ENCODE measurements around the gene MYO18A.

DNA sequence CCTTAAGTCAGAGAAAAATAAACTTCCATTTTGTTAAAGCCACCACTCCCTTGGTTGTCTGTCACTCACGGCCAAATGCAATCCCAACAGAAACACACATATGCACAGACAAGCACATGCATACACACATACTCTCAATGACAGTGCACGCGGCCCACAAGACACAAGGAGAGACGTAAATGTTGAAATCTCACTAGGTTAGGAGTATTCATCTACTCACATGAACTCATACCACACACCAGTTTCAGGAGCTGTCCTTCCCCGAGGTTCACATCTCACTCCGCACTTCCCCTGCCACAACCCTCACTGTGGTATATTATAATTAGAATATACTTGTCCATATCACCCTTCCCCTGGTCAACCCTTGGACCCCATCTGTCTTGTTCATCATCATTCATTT, 36.0 kb upstream of the MYO18A start:
- TF ChIP-seq, protein P1, sequence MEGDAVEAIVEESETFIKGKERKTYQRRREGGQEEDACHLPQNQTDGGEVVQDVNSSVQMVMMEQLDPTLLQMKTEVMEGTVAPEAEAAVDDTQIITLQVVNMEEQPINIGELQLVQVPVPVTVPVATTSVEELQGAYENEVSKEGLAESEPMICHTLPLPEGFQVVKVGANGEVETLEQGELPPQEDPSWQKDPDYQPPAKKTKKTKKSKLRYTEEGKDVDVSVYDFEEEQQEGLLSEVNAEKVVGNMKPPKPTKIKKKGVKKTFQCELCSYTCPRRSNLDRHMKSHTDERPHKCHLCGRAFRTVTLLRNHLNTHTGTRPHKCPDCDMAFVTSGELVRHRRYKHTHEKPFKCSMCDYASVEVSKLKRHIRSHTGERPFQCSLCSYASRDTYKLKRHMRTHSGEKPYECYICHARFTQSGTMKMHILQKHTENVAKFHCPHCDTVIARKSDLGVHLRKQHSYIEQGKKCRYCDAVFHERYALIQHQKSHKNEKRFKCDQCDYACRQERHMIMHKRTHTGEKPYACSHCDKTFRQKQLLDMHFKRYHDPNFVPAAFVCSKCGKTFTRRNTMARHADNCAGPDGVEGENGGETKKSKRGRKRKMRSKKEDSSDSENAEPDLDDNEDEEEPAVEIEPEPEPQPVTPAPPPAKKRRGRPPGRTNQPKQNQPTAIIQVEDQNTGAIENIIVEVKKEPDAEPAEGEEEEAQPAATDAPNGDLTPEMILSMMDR (IDR thresholded peaks at IDR 0.05; ENCODE audit: low read length) = no peak
- TF ChIP-seq EZH2 (optimal IDR thresholded peaks at IDR 0.05; ENCODE audit: low read depth, low read length) = no peak
